A549 (cell line): ENCODE data around the gene DTD1.

Experiments
- BHLHE40 ChIP-seq: IDR thresholded peaks from 2 replicates; pipeline ENCODE4 v1.6.1; 2012; ENCODE audit warnings: low read depth, low read length, inconsistent platforms
- EHMT2 ChIP-seq: fragments of 200-600 bp; sonication (generic); IDR thresholded peaks from 2 replicates; pipeline ENCODE4 v1.6.1; 2016; ENCODE audit warnings: antibody characterized with exemption, low read depth, mild to moderate bottlenecking, moderate library complexity
- EP300 ChIP-seq, 2 experiments: fragments of >200 bp; sonication (Bioruptor Twin); formaldehyde crosslinking; IDR thresholded peaks; 2 replicates in 1 of 2; 3 replicates in 1 of 2; pipeline ENCODE4 v1.6.1; 2016 to 2017
- FOSB ChIP-seq: fragments of 250-450 bp; sonication (Bioruptor Pico); IDR thresholded peaks from 2 replicates; pipeline ENCODE4 v1.5.0; 2020; ENCODE audit warnings: mild to moderate bottlenecking, moderate library complexity
- JUNB ChIP-seq: fragments of >200 bp; sonication (Bioruptor Twin); formaldehyde crosslinking; IDR thresholded peaks from 2 replicates; pipeline ENCODE4 v1.6.1; 2016
- POLR2A ChIP-seq: IDR thresholded peaks from 2 replicates; pipeline ENCODE4 v1.6.1; 2012; ENCODE audit warnings: mild to moderate bottlenecking, low read length
- RARB ChIP-seq: fragments of 250-450 bp; sonication (Bioruptor Pico); IDR thresholded peaks from 2 replicates; pipeline ENCODE4 v1.8.0; 2021; ENCODE audit warnings: mild to moderate bottlenecking, moderate library complexity
- RFX5 ChIP-seq: fragments of 450-650 bp; IDR thresholded peaks from 2 replicates; pipeline ENCODE4 v1.7.1; 2014; ENCODE audit warnings: antibody characterized with exemption, mild to moderate bottlenecking, moderate library complexity
- SMC3 ChIP-seq: fragments of >200 bp; sonication (Bioruptor Twin); formaldehyde crosslinking; IDR thresholded peaks from 3 replicates; pipeline ENCODE4 v1.6.1; 2018; ENCODE audit warnings: inconsistent platforms
- TF ChIP-seq, protein P1 (sequence below): fragments of >200 bp; sonication (Bioruptor Twin); formaldehyde crosslinking; IDR thresholded peaks from 3 replicates; pipeline ENCODE4 v1.5.1; 2016
- TF ChIP-seq, protein P2 (sequence below): IDR thresholded peaks from 2 replicates; pipeline ENCODE4 v1.6.1; 2012
- TF ChIP-seq, protein P3 (sequence below): IDR thresholded peaks from 2 replicates; pipeline ENCODE4 v1.6.1; 2012

DNA sequence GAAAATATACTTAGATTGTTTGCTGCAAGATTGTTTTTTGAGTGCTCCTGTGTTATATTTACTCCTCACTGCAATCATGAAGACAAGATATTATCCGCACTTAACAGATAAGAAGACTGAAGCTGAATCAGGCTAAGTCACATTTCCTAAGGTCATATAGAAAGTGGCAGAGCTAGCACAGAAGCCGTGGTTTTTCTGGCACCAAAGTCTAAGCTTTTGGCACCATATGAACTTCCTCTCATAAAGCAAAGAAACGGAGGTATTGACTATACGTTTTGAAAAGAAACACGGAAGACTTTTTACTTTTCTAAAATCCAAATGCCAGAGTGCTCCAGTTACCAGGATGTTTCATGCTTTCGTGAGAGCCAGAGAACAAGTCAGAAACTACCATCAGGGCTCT, 9.3 kb upstream of the DTD1 start:
- TF ChIP-seq, protein P1, sequence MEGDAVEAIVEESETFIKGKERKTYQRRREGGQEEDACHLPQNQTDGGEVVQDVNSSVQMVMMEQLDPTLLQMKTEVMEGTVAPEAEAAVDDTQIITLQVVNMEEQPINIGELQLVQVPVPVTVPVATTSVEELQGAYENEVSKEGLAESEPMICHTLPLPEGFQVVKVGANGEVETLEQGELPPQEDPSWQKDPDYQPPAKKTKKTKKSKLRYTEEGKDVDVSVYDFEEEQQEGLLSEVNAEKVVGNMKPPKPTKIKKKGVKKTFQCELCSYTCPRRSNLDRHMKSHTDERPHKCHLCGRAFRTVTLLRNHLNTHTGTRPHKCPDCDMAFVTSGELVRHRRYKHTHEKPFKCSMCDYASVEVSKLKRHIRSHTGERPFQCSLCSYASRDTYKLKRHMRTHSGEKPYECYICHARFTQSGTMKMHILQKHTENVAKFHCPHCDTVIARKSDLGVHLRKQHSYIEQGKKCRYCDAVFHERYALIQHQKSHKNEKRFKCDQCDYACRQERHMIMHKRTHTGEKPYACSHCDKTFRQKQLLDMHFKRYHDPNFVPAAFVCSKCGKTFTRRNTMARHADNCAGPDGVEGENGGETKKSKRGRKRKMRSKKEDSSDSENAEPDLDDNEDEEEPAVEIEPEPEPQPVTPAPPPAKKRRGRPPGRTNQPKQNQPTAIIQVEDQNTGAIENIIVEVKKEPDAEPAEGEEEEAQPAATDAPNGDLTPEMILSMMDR = no peak
- TF ChIP-seq POLR2A (no peak), FOSB (CRISPR knock-in tag) (no peak), SMC3 (no peak), EP300 (IDR thresholded peaks at IDR 0.05) (no peak), RFX5 (no peak), BHLHE40 (no peak), JUNB (no peak), RARB (CRISPR knock-in tag) (no peak), EHMT2 (no peak)
- TF ChIP-seq, protein P2, sequence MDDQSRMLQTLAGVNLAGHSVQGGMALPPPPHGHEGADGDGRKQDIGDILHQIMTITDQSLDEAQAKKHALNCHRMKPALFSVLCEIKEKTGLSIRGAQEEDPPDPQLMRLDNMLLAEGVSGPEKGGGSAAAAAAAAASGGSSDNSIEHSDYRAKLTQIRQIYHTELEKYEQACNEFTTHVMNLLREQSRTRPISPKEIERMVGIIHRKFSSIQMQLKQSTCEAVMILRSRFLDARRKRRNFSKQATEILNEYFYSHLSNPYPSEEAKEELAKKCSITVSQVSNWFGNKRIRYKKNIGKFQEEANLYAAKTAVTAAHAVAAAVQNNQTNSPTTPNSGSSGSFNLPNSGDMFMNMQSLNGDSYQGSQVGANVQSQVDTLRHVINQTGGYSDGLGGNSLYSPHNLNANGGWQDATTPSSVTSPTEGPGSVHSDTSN = no peak
- TF ChIP-seq, protein P3, sequence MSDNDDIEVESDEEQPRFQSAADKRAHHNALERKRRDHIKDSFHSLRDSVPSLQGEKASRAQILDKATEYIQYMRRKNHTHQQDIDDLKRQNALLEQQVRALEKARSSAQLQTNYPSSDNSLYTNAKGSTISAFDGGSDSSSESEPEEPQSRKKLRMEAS = no peak
